Neural cell (in vitro differentiated cells): ENCODE measurements around the gene FBXO2. TPM values are rescaled to one million over a fixed set of nuclear protein-coding genes. Genes with fewer than 3 reads are reported as not detected.

ENCODE experiments used
- H2AFZ ChIP-seq: fragments of 200-600, 300-800 bp; sonication (generic), shearing (Covaris generic); 2 replicates; pipeline ENCODE4 v1.6.0; 2014; ENCODE audit warnings: low read depth, mild to moderate bottlenecking, antibody characterized with exemption, low read length, moderate library complexity
- H3F3A ChIP-seq: fragments of 200-600 bp; shearing (Covaris generic); 2 replicates; pipeline ENCODE4 v1.6.1; 2016; ENCODE audit warnings: mild to moderate bottlenecking, moderate library complexity, mixed read lengths, antibody characterized with exemption, low read length; ENCODE audit not compliant: insufficient read depth, poor library complexity, severe bottlenecking
- H3K27ac ChIP-seq: fragments of 200-600, 300-800 bp; sonication (generic), shearing (Covaris generic); 2 replicates; pipeline ENCODE4 v1.5.1; 2014; ENCODE audit warnings: mild to moderate bottlenecking, low read length, moderate library complexity
- H3K27me3 ChIP-seq: fragments of 300-800, 200-600 bp; sonication (generic), shearing (Covaris generic); 2 replicates; pipeline ENCODE4 v1.6.0; 2014; ENCODE audit warnings: mild to moderate bottlenecking, low read depth, low read length, moderate library complexity; ENCODE audit not compliant: insufficient read depth
- H3K36me3 ChIP-seq: fragments of 300-800, 200-600 bp; sonication (generic), shearing (Covaris generic); 2 replicates; pipeline ENCODE4 v1.5.1; 2014; ENCODE audit warnings: mild to moderate bottlenecking, antibody characterized with exemption, low read length, moderate library complexity; ENCODE audit not compliant: insufficient read depth
- H3K4me2 ChIP-seq: fragments of 300-800, 200-600 bp; sonication (generic), shearing (Covaris generic); 2 replicates; pipeline ENCODE4 v1.6.0; 2014; ENCODE audit warnings: mild to moderate bottlenecking, low read length
- H3K4me3 ChIP-seq: fragments of 300-800, 200-600 bp; sonication (generic), shearing (Covaris generic); 2 replicates; pipeline ENCODE4 v1.5.1; 2014; ENCODE audit warnings: mild to moderate bottlenecking, low read length, moderate library complexity
- H3K79me2 ChIP-seq: fragments of 200-600 bp; shearing (Covaris generic); replicated peaks from 2 replicates; pipeline ENCODE4 v1.6.0; 2014; ENCODE audit warnings: mild to moderate bottlenecking, low read length, moderate library complexity; ENCODE audit not compliant: insufficient read depth
- H3K9ac ChIP-seq: fragments of 300-800, 200-600 bp; sonication (generic), shearing (Covaris generic); 2 replicates; pipeline ENCODE4 v1.6.1; 2016; ENCODE audit warnings: mild to moderate bottlenecking, low read length, mixed read lengths
- H3K9me2 ChIP-seq: fragments of 200-600 bp; shearing (Covaris generic); 2 replicates; pipeline ENCODE4 v1.6.1; 2016; ENCODE audit warnings: mild to moderate bottlenecking, low read length, mixed read lengths; ENCODE audit not compliant: insufficient read depth
- H3K9me3 ChIP-seq: fragments of 200-600, 300-800 bp; sonication (generic), shearing (Covaris generic); 2 replicates; pipeline ENCODE4 v1.6.1; 2016; ENCODE audit warnings: mild to moderate bottlenecking, mixed run types, low read length, moderate library complexity, mixed read lengths
- H4K20me1 ChIP-seq: fragments of 200-600 bp; shearing (Covaris generic); 2 replicates; pipeline ENCODE4 v1.6.1; 2016; ENCODE audit warnings: mild to moderate bottlenecking, mixed run types; ENCODE audit not compliant: insufficient read depth
- EP300 ChIP-seq: fragments of 450-650 bp; conservative IDR thresholded peaks from 2 replicates; pipeline ENCODE4 v1.6.1; 2014; ENCODE audit warnings: antibody characterized with exemption, mild to moderate bottlenecking, moderate library complexity; ENCODE audit not compliant: poor library complexity, severe bottlenecking
- EZH2 ChIP-seq: fragments of 200-600, 300-800 bp; shearing (Covaris generic), sonication (generic); IDR thresholded peaks from 2 replicates; pipeline ENCODE4 v1.6.1; 2014; ENCODE audit warnings: antibody characterized with exemption, low read length, borderline replicate concordance, mild to moderate bottlenecking; ENCODE audit not compliant: insufficient read depth, poor library complexity, severe bottlenecking
- MXI1 ChIP-seq: fragments of 450-650 bp; conservative IDR thresholded peaks from 2 replicates; pipeline ENCODE4 v1.6.1; 2014; ENCODE audit warnings: antibody characterized with exemption, mild to moderate bottlenecking; ENCODE audit not compliant: poor library complexity, severe bottlenecking
- POLR2AphosphoS5 ChIP-seq: IDR thresholded peaks from 2 replicates; pipeline ENCODE4 v1.6.1; 2012
- RAD21 ChIP-seq: fragments of 450-650 bp; conservative IDR thresholded peaks from 2 replicates; pipeline ENCODE4 v1.6.1; 2014; ENCODE audit warnings: antibody characterized with exemption, mild to moderate bottlenecking, moderate library complexity
- SMC3 ChIP-seq: fragments of 450-650 bp; conservative IDR thresholded peaks from 2 replicates; pipeline ENCODE4 v1.6.1; 2014; ENCODE audit warnings: antibody characterized with exemption, mild to moderate bottlenecking, moderate library complexity; ENCODE audit not compliant: poor library complexity
- TAF1 ChIP-seq: IDR thresholded peaks from 2 replicates; pipeline ENCODE4 v1.6.1; 2012; ENCODE audit warnings: low read depth
- polyA plus RNA-seq: library from polyadenylated mRNA; depleted of rRNA; stranded (reverse); fragments of >200 nt; gene quantifications from 2 replicates; pipeline ENCODE4 v1.2.3, GENCODE V29; 2014
- TF ChIP-seq, protein P1 (sequence below): fragments of 450-650 bp; IDR thresholded peaks from 2 replicates; pipeline ENCODE4 v1.5.1; 2014; ENCODE audit warnings: antibody characterized with exemption, mild to moderate bottlenecking, moderate library complexity; ENCODE audit not compliant: poor library complexity, severe bottlenecking
- TF ChIP-seq, protein P2 (sequence below): IDR thresholded peaks from 2 replicates; pipeline ENCODE4 v1.6.1; 2012; ENCODE audit warnings: borderline replicate concordance

Gene FBXO2
- polyA plus RNA-seq, 1 donor from 2014 or later, result 16.6 TPM

DNA sequence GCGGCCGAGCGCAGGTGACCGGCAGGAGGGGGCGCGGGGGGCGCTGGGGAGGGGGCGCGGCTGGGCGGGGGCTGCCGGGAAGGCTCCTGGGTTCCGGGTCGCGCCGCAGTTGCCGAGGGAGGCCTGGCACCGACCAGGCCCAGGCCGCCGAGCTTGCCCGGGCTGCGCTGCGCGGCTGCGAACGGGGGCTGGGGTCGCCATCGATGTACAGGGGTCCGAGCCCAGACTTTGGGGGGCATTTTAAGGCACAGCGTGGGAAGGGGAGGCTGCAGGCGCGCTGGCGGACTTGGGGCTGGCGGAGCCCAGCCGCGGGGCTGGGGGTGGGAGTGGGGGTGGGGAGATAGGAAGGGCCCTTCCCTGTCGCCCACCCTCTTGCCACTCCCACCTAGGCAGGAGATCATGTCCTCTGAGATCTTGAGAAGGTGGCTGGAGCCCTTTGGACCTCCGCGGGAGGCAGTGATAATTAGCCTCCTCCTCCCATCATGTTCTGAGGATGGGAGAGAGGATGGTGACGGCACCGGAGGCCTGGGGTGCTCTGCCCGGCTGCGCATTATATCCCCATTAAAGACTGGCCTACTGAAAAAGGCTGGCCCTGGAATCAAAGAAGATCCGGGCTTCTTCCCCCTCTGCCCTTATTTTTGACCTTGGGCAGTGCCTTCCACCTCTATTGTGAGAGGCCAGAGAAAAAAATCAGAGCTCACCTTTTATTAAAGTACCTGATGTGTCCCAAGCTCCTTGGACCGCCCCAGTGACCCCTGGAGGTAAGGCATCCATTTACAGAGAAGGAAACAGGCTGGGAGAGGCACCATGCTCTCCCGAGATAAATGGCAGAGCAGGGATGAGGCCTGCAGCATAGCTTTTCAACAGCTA lies 945 bp upstream of the FBXO2 start:
- no peaks in the 10 kb centered on the region for H3K79me2 ChIP-seq
- H3K27me3 ChIP-seq, result no peaks in the 10 kb centered on the region
- peaks cover 4% of the 10 kb centered on the region for H3K36me3 ChIP-seq
- no peaks in the 10 kb centered on the region for H3K9me3 ChIP-seq
- TF ChIP-seq, protein P1, sequence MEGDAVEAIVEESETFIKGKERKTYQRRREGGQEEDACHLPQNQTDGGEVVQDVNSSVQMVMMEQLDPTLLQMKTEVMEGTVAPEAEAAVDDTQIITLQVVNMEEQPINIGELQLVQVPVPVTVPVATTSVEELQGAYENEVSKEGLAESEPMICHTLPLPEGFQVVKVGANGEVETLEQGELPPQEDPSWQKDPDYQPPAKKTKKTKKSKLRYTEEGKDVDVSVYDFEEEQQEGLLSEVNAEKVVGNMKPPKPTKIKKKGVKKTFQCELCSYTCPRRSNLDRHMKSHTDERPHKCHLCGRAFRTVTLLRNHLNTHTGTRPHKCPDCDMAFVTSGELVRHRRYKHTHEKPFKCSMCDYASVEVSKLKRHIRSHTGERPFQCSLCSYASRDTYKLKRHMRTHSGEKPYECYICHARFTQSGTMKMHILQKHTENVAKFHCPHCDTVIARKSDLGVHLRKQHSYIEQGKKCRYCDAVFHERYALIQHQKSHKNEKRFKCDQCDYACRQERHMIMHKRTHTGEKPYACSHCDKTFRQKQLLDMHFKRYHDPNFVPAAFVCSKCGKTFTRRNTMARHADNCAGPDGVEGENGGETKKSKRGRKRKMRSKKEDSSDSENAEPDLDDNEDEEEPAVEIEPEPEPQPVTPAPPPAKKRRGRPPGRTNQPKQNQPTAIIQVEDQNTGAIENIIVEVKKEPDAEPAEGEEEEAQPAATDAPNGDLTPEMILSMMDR, result no peak
- TF ChIP-seq EZH2 (no peak), MXI1 (no peak), SMC3 (no peak), TAF1 (no peak), RAD21 (no peak), POLR2AphosphoS5 (no peak), EP300 (no peak)
- TF ChIP-seq, protein P2, sequence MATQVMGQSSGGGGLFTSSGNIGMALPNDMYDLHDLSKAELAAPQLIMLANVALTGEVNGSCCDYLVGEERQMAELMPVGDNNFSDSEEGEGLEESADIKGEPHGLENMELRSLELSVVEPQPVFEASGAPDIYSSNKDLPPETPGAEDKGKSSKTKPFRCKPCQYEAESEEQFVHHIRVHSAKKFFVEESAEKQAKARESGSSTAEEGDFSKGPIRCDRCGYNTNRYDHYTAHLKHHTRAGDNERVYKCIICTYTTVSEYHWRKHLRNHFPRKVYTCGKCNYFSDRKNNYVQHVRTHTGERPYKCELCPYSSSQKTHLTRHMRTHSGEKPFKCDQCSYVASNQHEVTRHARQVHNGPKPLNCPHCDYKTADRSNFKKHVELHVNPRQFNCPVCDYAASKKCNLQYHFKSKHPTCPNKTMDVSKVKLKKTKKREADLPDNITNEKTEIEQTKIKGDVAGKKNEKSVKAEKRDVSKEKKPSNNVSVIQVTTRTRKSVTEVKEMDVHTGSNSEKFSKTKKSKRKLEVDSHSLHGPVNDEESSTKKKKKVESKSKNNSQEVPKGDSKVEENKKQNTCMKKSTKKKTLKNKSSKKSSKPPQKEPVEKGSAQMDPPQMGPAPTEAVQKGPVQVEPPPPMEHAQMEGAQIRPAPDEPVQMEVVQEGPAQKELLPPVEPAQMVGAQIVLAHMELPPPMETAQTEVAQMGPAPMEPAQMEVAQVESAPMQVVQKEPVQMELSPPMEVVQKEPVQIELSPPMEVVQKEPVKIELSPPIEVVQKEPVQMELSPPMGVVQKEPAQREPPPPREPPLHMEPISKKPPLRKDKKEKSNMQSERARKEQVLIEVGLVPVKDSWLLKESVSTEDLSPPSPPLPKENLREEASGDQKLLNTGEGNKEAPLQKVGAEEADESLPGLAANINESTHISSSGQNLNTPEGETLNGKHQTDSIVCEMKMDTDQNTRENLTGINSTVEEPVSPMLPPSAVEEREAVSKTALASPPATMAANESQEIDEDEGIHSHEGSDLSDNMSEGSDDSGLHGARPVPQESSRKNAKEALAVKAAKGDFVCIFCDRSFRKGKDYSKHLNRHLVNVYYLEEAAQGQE, result no peak
- no peaks in the 10 kb centered on the region for H3K9me2 ChIP-seq
- H3K4me3 ChIP-seq, result peak overlapping the region; percentile 86
- H3K27ac ChIP-seq, result no peak overlapping the region
- H3F3A ChIP-seq, result no peaks in the 10 kb centered on the region
- H3K9ac ChIP-seq, result peak overlapping the region; percentile 78
- no peaks in the 10 kb centered on the region for H4K20me1 ChIP-seq
- H3K4me2 ChIP-seq, result peak overlapping the region; percentile 97
- H2AFZ ChIP-seq, result peak overlapping the region; percentile 43

DNA sequence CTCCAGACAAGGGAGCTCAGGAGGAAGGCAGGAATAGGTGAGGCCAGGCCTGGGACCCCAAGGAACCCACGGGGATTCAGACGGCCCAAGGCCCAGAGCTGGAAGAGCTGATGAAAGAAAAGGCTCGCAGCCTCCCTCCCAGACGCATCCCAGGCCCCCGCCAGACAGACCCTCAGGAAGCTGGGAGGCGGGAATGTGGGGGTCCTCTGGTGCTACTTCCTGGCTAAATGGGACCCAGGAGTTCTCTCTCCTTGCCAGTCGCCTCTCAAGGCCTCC lies 430 bp downstream of the FBXO2 start:
- Histone ChIP-seq H3K9me3 (no peaks in the 10 kb centered on the region), H3K9ac (peak overlapping the region; percentile 52), H3F3A (no peaks in the 10 kb centered on the region), H3K9me2 (no peaks in the 10 kb centered on the region), H3K79me2 (no peaks in the 10 kb centered on the region), H3K27ac (no peak overlapping the region), H3K27me3 (no peaks in the 10 kb centered on the region), H3K4me2 (no peak overlapping the region), H4K20me1 (no peaks in the 10 kb centered on the region), H2AFZ (no peak overlapping the region), H3K4me3 (peak overlapping the region; percentile 66), H3K36me3 (peaks cover 4% of the 10 kb centered on the region)
- TF ChIP-seq EZH2, result no peak
- TF ChIP-seq, protein P1, result no peak
- TF ChIP-seq SMC3, result no peak
- no peak for TF ChIP-seq EP300
- TF ChIP-seq TAF1, result no peak
- TF ChIP-seq POLR2AphosphoS5, result no peak
- TF ChIP-seq, protein P2, result no peak
- TF ChIP-seq MXI1, result no peak
- no peak for TF ChIP-seq RAD21
